IPS DF 4.7 (cell line): ENCODE data around the gene APOBEC3A.

Source experiments
- DNase-seq: peaks from one replicate; pipeline ENCODE4 v3.0.0-alpha.2; 2013; ENCODE audit warnings: low spot score; ENCODE audit errors: extremely low read depth

The APOBEC3A gene

GRCh38 chr22:38957046-38957770 is at the start of gene APOBEC3A:
Gene APOBEC3A, plus strand, starts transcription at chr22:38957609. Its CDS starts 83 bp downstream, at chr22:38957692.
- DNase-seq: no peak

- DNase-seq: no peak
Measured at GRCh38 chr22:38907767-38908166, 49.6 kb upstream of the APOBEC3A start.

DNA sequence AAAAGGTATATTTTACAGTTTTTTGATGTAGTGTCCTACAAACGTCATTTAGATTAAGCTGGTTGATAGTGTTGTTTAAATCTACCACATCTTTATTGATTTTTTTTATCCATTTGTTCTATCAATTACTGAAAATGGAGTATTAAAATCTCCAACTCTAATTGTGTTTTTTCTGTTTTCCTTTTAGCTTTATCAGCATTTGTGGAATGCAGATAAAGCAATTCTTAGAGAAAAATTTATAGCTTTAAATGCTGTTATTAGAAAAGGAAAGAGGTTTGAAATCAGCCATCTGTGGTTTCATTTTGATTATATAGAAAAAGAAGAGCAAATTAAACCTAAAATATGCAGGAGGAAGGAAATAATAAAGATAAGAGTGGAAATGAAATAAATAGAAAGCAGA is 46.0 kb upstream of the APOBEC3A start:
- no peak for DNase-seq

DNA sequence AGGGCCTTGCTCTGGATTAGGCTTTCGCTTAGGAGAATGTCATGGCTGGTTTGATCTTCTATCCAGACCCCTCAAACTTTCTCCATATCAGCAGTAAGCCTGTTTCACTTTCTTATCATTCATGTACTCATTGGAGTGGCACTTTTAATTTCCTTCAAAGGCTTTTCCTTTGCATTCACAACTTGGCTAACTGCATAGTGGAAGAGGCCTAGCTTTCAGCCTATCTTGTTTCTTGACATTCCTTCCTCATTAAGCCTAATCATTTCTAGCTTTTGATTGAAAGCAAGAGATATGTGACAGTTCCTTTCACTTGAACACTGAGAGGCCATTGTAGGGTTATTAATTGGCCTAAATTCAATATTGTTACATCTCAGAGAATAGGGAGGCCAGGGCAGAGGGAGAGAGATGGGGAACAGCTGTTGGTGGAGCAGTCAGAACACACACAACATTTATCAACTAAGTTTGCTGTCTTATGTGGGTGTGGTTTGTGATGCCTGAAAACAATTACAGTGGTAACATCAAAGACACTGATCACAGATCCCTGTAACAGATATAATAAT is 37.7 kb upstream of the APOBEC3A start:
- no peak for DNase-seq

GRCh38 chr22:38921120-38921519 is 36.3 kb upstream of the APOBEC3A start:
- DNase-seq: no peak

GRCh38 chr22:38921806-38922205 is 35.6 kb upstream of the APOBEC3A start:
- no peak for DNase-seq

DNA sequence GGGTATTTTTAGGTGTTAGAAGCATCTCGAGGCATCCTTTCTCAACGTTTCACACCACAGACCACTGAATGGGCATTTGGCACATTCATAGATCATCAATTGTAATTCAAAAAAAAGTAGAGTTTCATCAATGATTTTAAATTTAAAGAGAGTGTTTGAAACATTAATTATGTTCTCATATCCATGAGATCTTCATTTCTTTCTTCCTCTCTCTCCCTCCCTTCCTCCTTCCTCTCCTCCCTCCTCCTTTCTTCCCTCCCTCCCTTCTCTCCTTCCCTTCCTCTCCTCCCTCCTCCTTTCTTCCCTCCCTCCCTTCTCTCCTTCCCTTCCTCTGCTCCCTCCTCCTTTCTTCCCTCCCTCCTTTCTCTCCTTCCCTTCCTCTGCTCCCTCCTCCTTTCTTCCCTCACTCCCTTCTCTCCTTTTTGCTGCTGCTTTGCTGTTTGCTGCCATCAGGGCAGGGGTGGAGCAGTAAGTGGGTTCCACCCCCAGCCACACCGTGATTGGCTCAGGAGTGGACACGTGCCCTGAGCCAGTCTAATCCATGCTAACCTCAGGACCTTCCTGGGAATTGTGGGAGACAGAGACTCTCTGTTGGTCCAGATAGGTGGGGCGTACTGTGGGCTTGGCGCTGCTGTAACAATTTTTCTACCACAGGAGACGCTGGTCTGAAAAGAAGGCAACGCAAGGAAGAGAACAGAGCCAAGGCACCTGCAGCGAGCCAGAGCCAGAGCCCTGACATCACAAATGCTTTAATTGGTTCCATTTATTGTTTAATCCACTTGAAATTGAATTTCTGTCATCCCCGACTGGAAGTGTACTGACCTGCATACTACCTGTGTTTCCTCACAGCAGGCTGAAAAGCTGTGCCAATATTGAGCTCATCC is 33.7 kb upstream of the APOBEC3A start:
- DNase-seq: no peak

- DNase-seq: no peak
Measured at GRCh38 chr22:38924347-38924952, 33.0 kb upstream of the APOBEC3A start.

- no peak for DNase-seq
Measured at GRCh38 chr22:38925571-38926041, 31.8 kb upstream of the APOBEC3A start.

- peak; percentile 53 for DNase-seq
Measured at GRCh38 chr22:38927033-38927781, 30.2 kb upstream of the APOBEC3A start.

DNA sequence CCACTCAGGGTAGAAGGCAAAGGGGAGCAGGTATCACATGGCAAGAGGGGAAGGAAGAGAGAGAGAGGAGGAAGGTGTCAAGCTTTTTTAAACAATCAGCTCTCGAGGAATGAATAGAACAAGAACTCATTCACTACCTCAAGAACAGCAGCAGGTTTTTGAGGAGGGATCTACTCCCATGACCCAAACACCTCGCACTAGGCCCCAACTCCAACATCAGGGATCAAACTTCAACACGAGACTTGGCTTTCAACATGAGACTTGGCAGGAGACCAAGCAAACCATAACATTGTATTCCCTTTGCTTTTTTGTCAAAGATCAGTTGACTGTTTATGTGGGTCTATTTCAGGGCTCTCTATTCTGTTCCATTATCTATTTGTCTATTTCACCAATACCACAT is 26.9 kb upstream of the APOBEC3A start:
- DNase-seq: no peak

DNA sequence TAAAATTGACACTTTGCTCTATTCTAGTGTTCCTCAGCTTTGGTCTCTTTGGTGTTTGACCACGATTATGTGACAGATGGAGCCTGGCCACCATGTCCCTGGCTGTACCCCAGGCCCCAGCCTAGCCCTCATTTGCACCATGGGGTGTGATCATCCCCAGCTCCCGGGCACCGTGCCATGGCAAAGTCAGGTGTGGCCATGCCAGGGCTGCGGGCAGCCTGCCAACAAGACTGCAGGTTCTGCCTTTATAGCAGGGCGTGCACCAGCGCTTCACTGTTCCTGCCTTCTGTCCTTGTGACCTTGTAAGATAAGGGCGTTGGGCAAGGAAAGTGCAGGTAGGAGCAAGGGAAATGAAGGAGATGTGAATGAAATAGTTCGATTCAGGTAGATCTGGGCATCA is 22.4 kb upstream of the APOBEC3A start:
- DNase-seq: no peak

DNA sequence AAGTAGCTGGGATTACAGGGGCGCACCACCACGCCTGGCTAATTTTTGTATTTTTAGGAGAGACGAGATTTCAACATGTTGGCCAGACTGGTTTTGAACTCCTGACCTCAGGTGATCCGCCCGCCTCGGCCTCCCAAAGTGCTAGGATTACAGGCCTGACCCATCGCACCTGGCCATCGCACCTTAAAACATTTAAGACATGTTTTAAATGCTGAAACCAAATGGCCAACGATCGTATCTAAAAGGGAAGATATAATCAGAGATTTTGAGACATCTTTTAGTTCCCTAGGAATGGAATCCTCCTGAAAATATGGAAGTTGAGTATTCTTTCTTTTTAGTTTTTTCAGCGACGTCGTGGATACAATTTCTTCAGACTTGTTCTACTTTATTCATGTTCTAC is 21.8 kb upstream of the APOBEC3A start:
- no peak for DNase-seq

- no peak for DNase-seq
Measured at GRCh38 chr22:38936562-38936961, 20.8 kb upstream of the APOBEC3A start.

- DNase-seq: no peak
Measured at GRCh38 chr22:38937036-38937435, 20.4 kb upstream of the APOBEC3A start.

DNA sequence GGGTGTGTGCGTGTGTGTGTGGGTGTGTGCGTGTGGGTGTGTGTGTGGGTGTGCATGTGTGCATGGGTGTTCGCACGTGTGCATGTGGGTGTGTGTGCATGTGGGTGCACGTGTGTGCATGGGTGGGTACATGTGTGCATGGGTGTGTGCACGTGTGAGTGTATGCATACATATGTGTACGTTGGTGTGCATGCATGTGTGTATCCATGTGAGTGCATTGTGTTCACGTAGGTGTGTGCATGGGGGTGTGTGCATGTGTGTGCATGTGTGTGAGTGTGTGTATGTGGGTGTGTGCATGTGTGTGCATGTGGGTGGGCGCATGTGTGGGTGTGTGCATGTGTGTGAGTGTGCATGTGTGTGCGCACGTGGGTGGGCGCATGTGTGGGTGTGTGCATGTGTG is 19.9 kb upstream of the APOBEC3A start:
- no peak for DNase-seq

DNA sequence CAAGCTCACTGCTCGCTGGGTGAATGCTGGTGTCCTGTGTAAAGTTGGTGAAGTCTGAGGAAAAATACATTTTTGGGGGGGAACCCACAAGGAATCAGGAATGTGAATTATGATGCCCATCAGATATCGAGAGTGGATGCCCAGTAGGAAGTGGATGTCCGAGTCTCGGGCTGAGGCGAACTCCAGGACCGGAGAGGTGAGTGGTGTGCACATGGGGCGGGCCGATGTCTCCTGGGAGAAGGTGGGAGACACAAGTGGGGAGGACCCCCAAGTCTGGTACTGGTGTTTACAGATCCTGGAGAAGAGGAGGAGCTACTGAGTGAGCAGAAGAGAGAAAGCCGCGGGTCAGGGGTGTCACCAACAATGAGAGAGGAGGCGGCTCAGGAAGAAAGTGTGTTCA is 19.2 kb upstream of the APOBEC3A start:
- DNase-seq: no peak

DNA sequence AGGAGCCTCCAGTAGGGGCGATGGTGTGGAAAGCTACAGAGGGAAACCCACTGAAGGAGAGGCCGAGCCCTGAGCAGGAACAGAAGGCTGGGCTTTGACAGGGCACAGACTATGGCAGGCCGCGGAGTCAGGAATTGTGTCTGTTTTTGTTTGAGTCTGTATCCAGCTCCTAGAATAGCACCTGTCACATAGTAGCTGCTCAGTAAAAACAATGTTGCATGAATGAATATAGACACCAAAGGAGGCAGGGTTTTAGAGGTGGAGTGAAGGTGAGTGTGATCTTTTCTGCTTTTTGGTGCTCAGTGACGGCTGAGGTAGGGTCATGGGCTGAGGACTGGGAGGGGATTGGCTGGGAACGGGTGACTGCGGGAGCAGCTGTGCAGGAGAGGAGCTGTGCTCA is 18.5 kb upstream of the APOBEC3A start:
- no peak for DNase-seq

GRCh38 chr22:38940811-38941384 is 16.5 kb upstream of the APOBEC3A start:
- DNase-seq: no peak

DNA sequence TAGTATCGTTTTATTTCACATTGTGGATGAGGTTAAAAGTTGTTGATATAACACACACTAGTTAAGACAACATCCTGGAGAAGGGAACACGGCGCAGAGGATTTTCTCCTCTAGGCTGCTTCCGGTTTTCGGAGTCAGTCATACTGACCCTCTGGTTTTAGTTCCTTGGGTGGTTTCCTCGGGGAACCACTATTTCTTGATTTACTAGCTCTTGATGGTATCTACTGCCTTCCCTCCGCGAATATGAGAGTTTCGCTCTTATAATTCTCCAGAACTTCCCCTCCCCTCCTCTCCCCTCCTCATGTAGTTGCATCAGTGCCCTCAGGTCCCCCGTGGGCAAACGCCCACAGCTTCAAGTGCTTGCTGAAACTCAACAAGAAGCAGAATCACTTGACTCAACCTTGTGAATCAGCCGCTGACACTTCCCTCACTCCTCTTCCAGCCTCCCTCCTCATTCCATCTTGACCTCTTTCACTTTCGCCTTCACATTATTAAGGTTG is 15.9 kb upstream of the APOBEC3A start:
- DNase-seq: no peak

- no peak for DNase-seq
Measured at GRCh38 chr22:38942702-38943101, 14.7 kb upstream of the APOBEC3A start.
